ENCODE data around the gene BTF3.

The BTF3 gene

GRCh38 chr5:73529081-73529480, 30.8 kb downstream of the BTF3 start:
- no peak for TF ChIP-seq EZH2 (IDR thresholded peaks at IDR 0.05; ENCODE audit: borderline replicate concordance, low read depth, low read length, severe bottlenecking)
- TF ChIP-seq, protein P1, sequence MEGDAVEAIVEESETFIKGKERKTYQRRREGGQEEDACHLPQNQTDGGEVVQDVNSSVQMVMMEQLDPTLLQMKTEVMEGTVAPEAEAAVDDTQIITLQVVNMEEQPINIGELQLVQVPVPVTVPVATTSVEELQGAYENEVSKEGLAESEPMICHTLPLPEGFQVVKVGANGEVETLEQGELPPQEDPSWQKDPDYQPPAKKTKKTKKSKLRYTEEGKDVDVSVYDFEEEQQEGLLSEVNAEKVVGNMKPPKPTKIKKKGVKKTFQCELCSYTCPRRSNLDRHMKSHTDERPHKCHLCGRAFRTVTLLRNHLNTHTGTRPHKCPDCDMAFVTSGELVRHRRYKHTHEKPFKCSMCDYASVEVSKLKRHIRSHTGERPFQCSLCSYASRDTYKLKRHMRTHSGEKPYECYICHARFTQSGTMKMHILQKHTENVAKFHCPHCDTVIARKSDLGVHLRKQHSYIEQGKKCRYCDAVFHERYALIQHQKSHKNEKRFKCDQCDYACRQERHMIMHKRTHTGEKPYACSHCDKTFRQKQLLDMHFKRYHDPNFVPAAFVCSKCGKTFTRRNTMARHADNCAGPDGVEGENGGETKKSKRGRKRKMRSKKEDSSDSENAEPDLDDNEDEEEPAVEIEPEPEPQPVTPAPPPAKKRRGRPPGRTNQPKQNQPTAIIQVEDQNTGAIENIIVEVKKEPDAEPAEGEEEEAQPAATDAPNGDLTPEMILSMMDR (IDR thresholded peaks at IDR 0.05; ENCODE audit: borderline replicate concordance, extremely low read depth, low read length, poor library complexity, severe bottlenecking) = no peak
- H3K9me3 ChIP-seq (ENCODE audit: insufficient read depth, low read length, severe bottlenecking) = no peaks in the 10 kb centered on the region
- no peak overlapping the region for H3K9ac ChIP-seq (ENCODE audit: low read depth, low read length)
- ATAC-seq (ENCODE audit: insufficient read depth, low read depth) (no peak), DNase-seq (no peak)
- no peaks in the 10 kb centered on the region for H3K4me1 ChIP-seq (ENCODE audit: insufficient read depth, low read length)
- H3K79me2 ChIP-seq (ENCODE audit: insufficient read depth, low read length) = no peaks in the 10 kb centered on the region
- H3K27me3 ChIP-seq (ENCODE audit: insufficient read depth, low read length, poor library complexity) = peaks cover 10% of the 10 kb centered on the region
- no peaks in the 10 kb centered on the region for H3K36me3 ChIP-seq (ENCODE audit: insufficient read depth, low read length)
- H3K4me2 ChIP-seq (ENCODE audit: insufficient read depth, low read length) = no peak overlapping the region
- H2AFZ ChIP-seq (ENCODE audit: low read depth, low read length) = no peak overlapping the region
- H3K4me3 ChIP-seq (ENCODE audit: low read depth in 1 of 2, low read length in 2 of 2) = no peak overlapping the region
- H3K27ac ChIP-seq (ENCODE audit: low read length) = no peak overlapping the region
- H4K20me1 ChIP-seq (ENCODE audit: insufficient read depth, low read length) = no peaks in the 10 kb centered on the region

- TF ChIP-seq EZH2 (IDR thresholded peaks at IDR 0.05; ENCODE audit: borderline replicate concordance, low read depth, low read length, severe bottlenecking) = no peak
- TF ChIP-seq, protein P1 (IDR thresholded peaks at IDR 0.05; ENCODE audit: borderline replicate concordance, extremely low read depth, low read length, poor library complexity, severe bottlenecking) = no peak
- Histone ChIP-seq H3K9me3 (ENCODE audit: insufficient read depth, low read length, severe bottlenecking) (no peaks in the 10 kb centered on the region), H2AFZ (ENCODE audit: low read depth, low read length) (no peak overlapping the region), H3K9ac (ENCODE audit: low read depth, low read length) (no peak overlapping the region), H3K36me3 (ENCODE audit: insufficient read depth, low read length) (no peaks in the 10 kb centered on the region), H3K4me2 (ENCODE audit: insufficient read depth, low read length) (no peak overlapping the region), H3K79me2 (ENCODE audit: insufficient read depth, low read length) (no peaks in the 10 kb centered on the region), H3K4me3 (ENCODE audit: low read depth in 1 of 2, low read length in 2 of 2) (no peak overlapping the region), H3K27ac (ENCODE audit: low read length) (no peak overlapping the region), H3K27me3 (ENCODE audit: insufficient read depth, low read length, poor library complexity) (peaks cover 10% of the 10 kb centered on the region), H4K20me1 (ENCODE audit: insufficient read depth, low read length) (no peaks in the 10 kb centered on the region), H3K4me1 (ENCODE audit: insufficient read depth, low read length) (no peaks in the 10 kb centered on the region)
- DNase-seq (no peak), ATAC-seq (ENCODE audit: insufficient read depth, low read depth) (no peak)
Observed at GRCh38 chr5:73531356-73531755, 33.1 kb downstream of the BTF3 start.

- DNase-seq (no peak), ATAC-seq (ENCODE audit: insufficient read depth, low read depth) (no peak)
- H3K4me2 ChIP-seq (ENCODE audit: insufficient read depth, low read length) = no peak overlapping the region
- no peaks in the 10 kb centered on the region for H3K4me1 ChIP-seq (ENCODE audit: insufficient read depth, low read length)
- H3K79me2 ChIP-seq (ENCODE audit: insufficient read depth, low read length) = no peaks in the 10 kb centered on the region
- TF ChIP-seq, protein P1 (IDR thresholded peaks at IDR 0.05; ENCODE audit: borderline replicate concordance, extremely low read depth, low read length, poor library complexity, severe bottlenecking) = no peak
- TF ChIP-seq EZH2 (IDR thresholded peaks at IDR 0.05; ENCODE audit: borderline replicate concordance, low read depth, low read length, severe bottlenecking) = no peak
- H3K9ac ChIP-seq (ENCODE audit: low read depth, low read length) = no peak overlapping the region
- no peak overlapping the region for H3K4me3 ChIP-seq (ENCODE audit: low read depth in 1 of 2, low read length in 2 of 2)
- H3K9me3 ChIP-seq (ENCODE audit: insufficient read depth, low read length, severe bottlenecking) = no peaks in the 10 kb centered on the region
- no peaks in the 10 kb centered on the region for H3K36me3 ChIP-seq (ENCODE audit: insufficient read depth, low read length)
- peaks cover 7% of the 10 kb centered on the region for H3K27me3 ChIP-seq (ENCODE audit: insufficient read depth, low read length, poor library complexity)
- no peak overlapping the region for H2AFZ ChIP-seq (ENCODE audit: low read depth, low read length)
- no peaks in the 10 kb centered on the region for H4K20me1 ChIP-seq (ENCODE audit: insufficient read depth, low read length)
- H3K27ac ChIP-seq (ENCODE audit: low read length) = no peak overlapping the region
Observed at GRCh38 chr5:73532195-73532594, 34.0 kb downstream of the BTF3 start.

Data from DND-41 (cell line).